H1 (cell line): ENCODE data around the gene RALGAPA2. TPM values are rescaled to one million over a fixed set of nuclear protein-coding genes. Genes with fewer than 3 reads are reported as not detected.

Source experiments
- CTCF ChIA-PET: fragments of 300-600 bp; sonication (Branson Sonifier 250); formaldehyde crosslinking; loops from one replicate; lab custom pipeline; 2021; ENCODE audit not compliant: partially characterized antibody; lab: Charles Lee
- POLR2A ChIA-PET: fragments of 300-600 bp; sonication (Branson Sonifier 250); formaldehyde crosslinking; loops from one replicate; lab custom pipeline; 2021; ENCODE audit warnings: inconsistent platforms; ENCODE audit not compliant: partially characterized antibody; lab: Charles Lee
- DNase-seq, 2 experiments: peaks; one replicate each; pipeline versions ENCODE4 v3.0.0 to v3.0.0-alpha.2; 2010 to 2022; ENCODE audit warnings: low spot score in 2 of 2, low read depth in 1 of 2, mixed read lengths in 1 of 2
- FAIRE-seq: peaks from 2 replicates; lab custom pipeline; 2011; peaks lifted over from hg19 to GRCh38; lab: Jason Lieb, UNC
- H2AFZ ChIP-seq: 2 replicates; pipeline ENCODE4 v1.8.1; 2012; ENCODE audit warnings: low read length, inconsistent platforms
- H2AK5ac ChIP-seq: 2 replicates; pipeline ENCODE4 v1.6.1; 2013; ENCODE audit warnings: low read depth, low read length
- H2BK120ac ChIP-seq: replicated peaks from 2 replicates; pipeline ENCODE3; 2013; ENCODE audit warnings: low read depth, low read length, inconsistent platforms
- H2BK12ac ChIP-seq: 2 replicates; pipeline ENCODE4 v1.6.1; 2013; ENCODE audit warnings: low read depth, low read length
- H2BK15ac ChIP-seq: 2 replicates; pipeline ENCODE4 v1.6.1; 2013; ENCODE audit warnings: low read length
- H2BK20ac ChIP-seq: 2 replicates; pipeline ENCODE4 v1.6.1; 2013; ENCODE audit warnings: low read length
- H2BK5ac ChIP-seq: 2 replicates; pipeline ENCODE4 v1.6.1; 2013; ENCODE audit warnings: low read depth, low read length
- H3K14ac ChIP-seq: 2 replicates; pipeline ENCODE4 v1.6.1; 2013; ENCODE audit warnings: inconsistent platforms; ENCODE audit not compliant: insufficient read length
- H3K18ac ChIP-seq: 2 replicates; pipeline ENCODE4 v1.6.1; 2013; ENCODE audit warnings: low read length; ENCODE audit errors: extremely low read depth
- H3K23ac ChIP-seq: 2 replicates; pipeline ENCODE4 v1.6.1; 2013; ENCODE audit warnings: inconsistent platforms; ENCODE audit not compliant: insufficient read length
- H3K23me2 ChIP-seq: 2 replicates; pipeline ENCODE4 v1.6.1; 2013; ENCODE audit warnings: low read depth, low read length
- H3K27ac ChIP-seq: 2 replicates; pipeline ENCODE4 v1.6.1; 2011; ENCODE audit warnings: low read depth, low read length, inconsistent platforms
- H3K27me3 ChIP-seq, 4 experiments: replicated peaks in 1 of 4; 1 replicate in 1 of 4; 2 replicates in 3 of 4; pipeline versions ENCODE4 v1.6.1 to v1.8.1; 2011 to 2013; ENCODE audit warnings: low read length in 3 of 4, mild to moderate bottlenecking in 3 of 4, inconsistent platforms in 2 of 4, mixed read lengths in 2 of 4, moderate library complexity in 1 of 4; ENCODE audit not compliant: control insufficient read depth in 3 of 4, insufficient read depth in 3 of 4; ENCODE audit errors: extremely low read depth in 1 of 4
- H3K36me3 ChIP-seq, 4 experiments: 2 replicates each; pipeline versions ENCODE4 v1.6.1 to v1.8.1; 2011 to 2013; ENCODE audit warnings: mild to moderate bottlenecking in 4 of 4, low read length in 3 of 4, moderate library complexity in 2 of 4, control low read depth in 1 of 4, inconsistent platforms in 1 of 4; ENCODE audit not compliant: insufficient read depth in 4 of 4, control insufficient read depth in 2 of 4
- H3K4ac ChIP-seq: replicated peaks from 2 replicates; pipeline ENCODE3; 2013; ENCODE audit warnings: low read length, low read depth, mixed read lengths, inconsistent platforms; ENCODE audit not compliant: insufficient read length
- H3K4me1 ChIP-seq, 4 experiments: replicated peaks in 1 of 4; 1 replicate in 1 of 4; 2 replicates in 3 of 4; pipeline versions ENCODE4 v1.6.1 to v1.8.1; 2011 to 2013; ENCODE audit warnings: low read length in 3 of 4, inconsistent platforms in 2 of 4, mixed read lengths in 1 of 4; ENCODE audit not compliant: insufficient read depth in 4 of 4, control insufficient read depth in 3 of 4
- H3K4me2 ChIP-seq, 2 experiments: 2 replicates each; pipeline versions ENCODE4 v1.6.1 to v1.8.1; 2011 to 2013; ENCODE audit warnings: low read depth in 2 of 2, low read length in 2 of 2, control low read depth in 1 of 2, inconsistent platforms in 1 of 2, mild to moderate bottlenecking in 1 of 2; ENCODE audit not compliant: insufficient read depth in 1 of 2
- H3K4me3 ChIP-seq, 4 experiments: fragments of 200-600, 300-600 bp in 1 of 4; sonication (generic), shearing (Covaris generic), sonication (Bioruptor Twin) in 1 of 4; 2 replicates each; pipeline versions ENCODE4 v1.5.1 to v1.8.1; 2011 to 2016; ENCODE audit warnings: low read length in 4 of 4, low read depth in 3 of 4, control low read depth in 2 of 4, inconsistent platforms in 2 of 4, mild to moderate bottlenecking in 2 of 4, mixed read lengths in 1 of 4, moderate library complexity in 1 of 4; ENCODE audit not compliant: insufficient read depth in 2 of 4; ENCODE audit errors: extremely low read depth in 1 of 4
- H3K56ac ChIP-seq: replicated peaks from 2 replicates; pipeline ENCODE3; 2013; ENCODE audit warnings: low read depth, mild to moderate bottlenecking, mixed read lengths, low read length, inconsistent platforms; ENCODE audit not compliant: insufficient read length
- H3K79me1 ChIP-seq: 2 replicates; pipeline ENCODE4 v1.6.1; 2013; ENCODE audit warnings: low read depth, low read length, control low read depth
- H3K79me2 ChIP-seq, 2 experiments: 2 replicates each; pipeline versions ENCODE4 v1.6.1 to v1.8.1; 2012 to 2013; ENCODE audit warnings: low read length in 2 of 2, mild to moderate bottlenecking in 2 of 2, inconsistent platforms in 1 of 2; ENCODE audit not compliant: insufficient read depth in 2 of 2, control insufficient read depth in 1 of 2
- H3K9ac ChIP-seq, 4 experiments: replicated peaks in 1 of 4; 1 replicate in 1 of 4; 2 replicates in 3 of 4; pipeline versions ENCODE4 v1.6.1 to v1.8.1; 2011 to 2013; ENCODE audit warnings: low read depth in 3 of 4, low read length in 3 of 4, control low read depth in 2 of 4, mild to moderate bottlenecking in 2 of 4, moderate library complexity in 2 of 4, inconsistent platforms in 1 of 4; ENCODE audit errors: extremely low read depth in 1 of 4
- H3K9me3 ChIP-seq, 2 experiments: 2 replicates each; pipeline versions ENCODE4 v1.6.1 to v1.8.1; 2012 to 2013; ENCODE audit warnings: mild to moderate bottlenecking in 2 of 2, moderate library complexity in 2 of 2, control low read depth in 1 of 2, inconsistent platforms in 1 of 2, low read depth in 1 of 2, low read length in 1 of 2, mixed read lengths in 1 of 2; ENCODE audit not compliant: insufficient read depth in 2 of 2
- H4K20me1 ChIP-seq, 2 experiments: replicated peaks in 1 of 2; 2 replicates each; pipeline versions ENCODE3 to v1.8.1; 2011 to 2013; ENCODE audit warnings: inconsistent platforms in 2 of 2, low read length in 2 of 2, mild to moderate bottlenecking in 1 of 2; ENCODE audit not compliant: insufficient read depth in 2 of 2, control insufficient read depth in 1 of 2
- H4K5ac ChIP-seq: 2 replicates; pipeline ENCODE4 v1.6.1; 2013; ENCODE audit warnings: low read length, low read depth, mixed read lengths, inconsistent platforms; ENCODE audit not compliant: insufficient read length
- H4K8ac ChIP-seq: 2 replicates; pipeline ENCODE4 v1.8.0; 2013; ENCODE audit warnings: mild to moderate bottlenecking, moderate library complexity, low read length, inconsistent platforms; ENCODE audit not compliant: insufficient read depth; ENCODE audit errors: extremely low read depth
- H4K91ac ChIP-seq: replicated peaks from 2 replicates; pipeline ENCODE3; 2013; ENCODE audit warnings: low read length, mixed read lengths, inconsistent platforms; ENCODE audit not compliant: insufficient read length
- ASH2L ChIP-seq: fragments of 200-600, 300-600 bp; sonication (generic); IDR thresholded peaks from one replicate; pipeline ENCODE4 v1.7.1; 2017; ENCODE audit warnings: low read length
- CEBPB ChIP-seq: IDR thresholded peaks from 2 replicates; pipeline ENCODE4 v1.6.1; 2012; ENCODE audit warnings: low read depth, low read length
- EGR1 ChIP-seq: IDR thresholded peaks from 2 replicates; pipeline ENCODE4 v1.6.1; 2011; ENCODE audit warnings: low read depth, low read length, borderline replicate concordance
- EP300 ChIP-seq, 2 experiments: IDR thresholded peaks; 1 replicate in 1 of 2; 2 replicates in 1 of 2; pipeline ENCODE4 v1.6.1; 2011 to 2012; ENCODE audit warnings: low read depth in 2 of 2, low read length in 2 of 2, mild to moderate bottlenecking in 2 of 2, borderline replicate concordance in 1 of 2, inconsistent platforms in 1 of 2, moderate library complexity in 1 of 2
- EZH2 ChIP-seq: fragments of 200-600 bp; sonication (generic); IDR thresholded peaks from 2 replicates; pipeline ENCODE4 v1.7.1; 2012; ENCODE audit warnings: low read depth, mild to moderate bottlenecking, moderate library complexity, low read length, inconsistent platforms; ENCODE audit not compliant: severe bottlenecking
- GABPA ChIP-seq: IDR thresholded peaks from 2 replicates; pipeline ENCODE4 v1.6.1; 2011; ENCODE audit warnings: mild to moderate bottlenecking, low read length, moderate library complexity, borderline replicate concordance; ENCODE audit not compliant: insufficient read depth
- MAFK ChIP-seq: IDR thresholded peaks from 2 replicates; pipeline ENCODE4 v1.6.1; 2012; ENCODE audit warnings: low read depth, mild to moderate bottlenecking, improper control_type of control experiment, low read length
- RAD21 ChIP-seq, 2 experiments: IDR thresholded peaks in 1 of 2; conservative IDR thresholded peaks in 1 of 2; 2 replicates each; pipeline ENCODE4 v1.6.1; 2011; ENCODE audit warnings: low read depth in 2 of 2, low read length in 2 of 2, improper control_type of control experiment in 1 of 2, inconsistent platforms in 1 of 2, mild to moderate bottlenecking in 1 of 2, moderate library complexity in 1 of 2
- SP1 ChIP-seq: IDR thresholded peaks from 2 replicates; pipeline ENCODE4 v1.6.1; 2011; ENCODE audit warnings: low read depth, low read length
- TBP ChIP-seq: IDR thresholded peaks from 2 replicates; pipeline ENCODE4 v1.6.1; 2011; ENCODE audit warnings: low read depth, low read length, improper control_type of control experiment
- ZNF274 ChIP-seq: IDR thresholded peaks from 2 replicates; pipeline ENCODE4 v1.7.0; 2012; ENCODE audit warnings: low read length, borderline replicate concordance; ENCODE audit errors: extremely low read depth
- polyA plus RNA-seq, 7 experiments: library from polyadenylated mRNA; depleted of rRNA in 3 of 7; stranded (reverse) in 5 of 7; unstranded in 2 of 7; fragments of >200 nt in 5 of 7; fragments of 200-250 nt in 2 of 7; gene quantifications; 1 replicate in 5 of 7; 2 replicates in 1 of 7; 4 replicates in 1 of 7; pipeline versions ENCODE4 v1.2.1 to v1.2.3, GENCODE V29; 2011 to 2013; ENCODE audit warnings: missing spikeins in 2 of 7, mixed read lengths in 2 of 7
- total RNA-seq: library from RNA; stranded (reverse); fragmentation: NEBNext Ultra II Directional; extraction: Animal tissue kit (Norgen Biotek cat#: 25700); gene quantifications from 2 replicates; pipeline ENCODE4 v1.2.1, GENCODE V29; 2021
- TF ChIP-seq, protein P1 (sequence below): IDR thresholded peaks from 2 replicates; pipeline ENCODE4 v1.6.1; 2012; ENCODE audit warnings: low read length, inconsistent platforms

RALGAPA2 gene
- total and polyA plus RNA-seq, 2 of the 8 experiments (the other 6 are each of a cell fraction or from before 2014, with no cell fraction given) = 5.1 to 25.5 TPM

DNA sequence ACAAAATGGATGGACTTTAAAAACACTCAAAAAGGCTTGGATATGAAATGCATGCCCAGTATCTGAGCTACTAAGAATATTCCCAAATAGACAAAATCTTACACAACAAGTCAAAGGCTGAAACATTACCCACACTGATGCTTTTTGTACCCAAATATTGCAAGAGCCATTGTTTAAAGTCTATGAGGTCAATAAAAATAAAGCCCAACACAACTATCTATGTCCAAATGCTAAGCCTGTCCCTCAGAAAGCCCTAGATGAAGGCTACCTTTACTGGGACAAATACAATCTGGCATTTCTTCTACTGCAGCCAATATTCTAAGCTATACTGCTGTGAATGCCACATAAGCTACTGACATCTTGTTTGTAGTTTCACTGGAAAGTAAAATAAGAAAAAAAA is 54.3 kb downstream of the RALGAPA2 start:
- Histone ChIP-seq H3K4me3 (no peak overlapping the region), H2BK120ac (no peak overlapping the region), H2BK12ac (no peak overlapping the region), H2BK15ac (no peak overlapping the region), H3K4me2 (no peak overlapping the region), H4K91ac (no peak overlapping the region), H3K9me3 (no peaks in the 10 kb centered on the region), H3K18ac (no peak overlapping the region), H2BK5ac (no peak overlapping the region), H3K14ac (no peak overlapping the region), H3K56ac (no peak overlapping the region), H2AFZ (no peak overlapping the region), H3K79me1 (peaks cover 2% of the 10 kb centered on the region; the same call in 1 of the 2 replicates), H3K27ac (no peak overlapping the region), H3K36me3 (no peaks in the 10 kb centered on the region), H3K79me2 (no peaks in the 10 kb centered on the region), H2AK5ac (no peak overlapping the region), H3K9ac (no peak overlapping the region), H4K20me1 (peaks cover 2% of the 10 kb centered on the region in 2 experiments), H3K23me2 (no peaks in the 10 kb centered on the region; the same call in 1 of the 2 replicates), H4K8ac (no peak overlapping the region), H3K27me3 (no peaks in the 10 kb centered on the region), H2BK20ac (no peak overlapping the region), H3K23ac (no peak overlapping the region), H3K4me1 (no peaks in the 10 kb centered on the region; a peak in 1 of 7 replicates), H4K5ac (no peak overlapping the region), H3K4ac (no peak overlapping the region)
- DNase-seq (no peak), FAIRE-seq (no peak)
- CTCF ChIA-PET = interaction anchor here (0.7 to 1.8 kb wide), 5 partner anchors 11 to 167 kb away, joined by 3 to 7 read pairs (median 4); no protein-coding TSS in a partner anchor
- POLR2A ChIA-PET = interaction anchor here (0.8 kb wide), 1 partner anchor 14 kb away, joined by 4 read pairs; no protein-coding TSS in a partner anchor
- TF ChIP-seq EP300 (IDR thresholded peaks at IDR 0.05; ENCODE audit: borderline replicate concordance in 1 of 2, low read depth in 2 of 2, low read length in 2 of 2) = no peak
- TF ChIP-seq, protein P1, sequence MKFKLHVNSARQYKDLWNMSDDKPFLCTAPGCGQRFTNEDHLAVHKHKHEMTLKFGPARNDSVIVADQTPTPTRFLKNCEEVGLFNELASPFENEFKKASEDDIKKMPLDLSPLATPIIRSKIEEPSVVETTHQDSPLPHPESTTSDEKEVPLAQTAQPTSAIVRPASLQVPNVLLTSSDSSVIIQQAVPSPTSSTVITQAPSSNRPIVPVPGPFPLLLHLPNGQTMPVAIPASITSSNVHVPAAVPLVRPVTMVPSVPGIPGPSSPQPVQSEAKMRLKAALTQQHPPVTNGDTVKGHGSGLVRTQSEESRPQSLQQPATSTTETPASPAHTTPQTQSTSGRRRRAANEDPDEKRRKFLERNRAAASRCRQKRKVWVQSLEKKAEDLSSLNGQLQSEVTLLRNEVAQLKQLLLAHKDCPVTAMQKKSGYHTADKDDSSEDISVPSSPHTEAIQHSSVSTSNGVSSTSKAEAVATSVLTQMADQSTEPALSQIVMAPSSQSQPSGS = no peak
- no peak for TF ChIP-seq ASH2L
- no peak for TF ChIP-seq GABPA
- no peak for TF ChIP-seq EZH2
- TF ChIP-seq MAFK = no peak
- no peak for TF ChIP-seq RAD21 (IDR thresholded peaks at IDR 0.05 in 1 of 2, conservative IDR thresholded peaks at IDR 0.05 in 1 of 2; ENCODE audit: low read depth in 2 of 2, low read length in 2 of 2)
- TF ChIP-seq EGR1 = no peak
- no peak for TF ChIP-seq CEBPB
- no peak for TF ChIP-seq TBP
- TF ChIP-seq SP1 = no peak
- no peak for TF ChIP-seq ZNF274
